Measurements from ENCODE around the gene SMNDC1.
"Not testable (repeated sequence)": the region's sequence is repeated elsewhere in the genome, so short reads cannot be mapped to it uniquely, and the experiment has no call there.

SMNDC1 gene

DNA sequence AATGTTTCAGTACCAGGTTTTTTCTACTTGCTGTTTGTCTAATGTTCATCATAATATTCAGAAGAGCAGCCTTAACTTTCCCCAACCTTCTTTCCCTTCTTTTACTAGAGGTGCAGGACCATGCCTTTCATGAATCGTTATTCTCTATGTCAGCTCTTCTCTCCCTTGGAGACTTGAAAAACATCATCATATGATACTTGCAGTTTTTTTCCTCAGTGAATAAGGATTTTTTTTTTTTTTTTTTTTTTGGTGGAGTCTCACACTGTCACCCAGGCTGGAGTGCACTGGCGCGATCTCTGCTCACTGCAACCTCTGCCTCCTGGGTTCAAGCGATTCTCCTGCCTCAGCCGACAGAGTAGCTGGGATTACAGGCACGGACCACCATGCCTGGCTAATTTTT, 30.1 kb downstream of the SMNDC1 start:
- H3K27me3 ChIP-seq (ENCODE audit: low read depth, low read length), result peaks cover 64% of the 10 kb centered on the region
- TF ChIP-seq, protein P1, sequence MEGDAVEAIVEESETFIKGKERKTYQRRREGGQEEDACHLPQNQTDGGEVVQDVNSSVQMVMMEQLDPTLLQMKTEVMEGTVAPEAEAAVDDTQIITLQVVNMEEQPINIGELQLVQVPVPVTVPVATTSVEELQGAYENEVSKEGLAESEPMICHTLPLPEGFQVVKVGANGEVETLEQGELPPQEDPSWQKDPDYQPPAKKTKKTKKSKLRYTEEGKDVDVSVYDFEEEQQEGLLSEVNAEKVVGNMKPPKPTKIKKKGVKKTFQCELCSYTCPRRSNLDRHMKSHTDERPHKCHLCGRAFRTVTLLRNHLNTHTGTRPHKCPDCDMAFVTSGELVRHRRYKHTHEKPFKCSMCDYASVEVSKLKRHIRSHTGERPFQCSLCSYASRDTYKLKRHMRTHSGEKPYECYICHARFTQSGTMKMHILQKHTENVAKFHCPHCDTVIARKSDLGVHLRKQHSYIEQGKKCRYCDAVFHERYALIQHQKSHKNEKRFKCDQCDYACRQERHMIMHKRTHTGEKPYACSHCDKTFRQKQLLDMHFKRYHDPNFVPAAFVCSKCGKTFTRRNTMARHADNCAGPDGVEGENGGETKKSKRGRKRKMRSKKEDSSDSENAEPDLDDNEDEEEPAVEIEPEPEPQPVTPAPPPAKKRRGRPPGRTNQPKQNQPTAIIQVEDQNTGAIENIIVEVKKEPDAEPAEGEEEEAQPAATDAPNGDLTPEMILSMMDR (IDR thresholded peaks at IDR 0.05; ENCODE audit: low read depth, low read length), result no peak
- TF ChIP-seq EZH2phosphoT487 (IDR thresholded peaks at IDR 0.05; ENCODE audit: low read depth), result no peak
- H3K79me2 ChIP-seq (ENCODE audit: low read length), result no peaks in the 10 kb centered on the region
- H3K9me3 ChIP-seq (ENCODE audit: insufficient read depth, low read length), result no peaks in the 10 kb centered on the region
- peaks cover 51% of the 10 kb centered on the region for H4K20me1 ChIP-seq (ENCODE audit: insufficient read depth, low read length)
- peaks cover 37% of the 10 kb centered on the region for H3K4me1 ChIP-seq (ENCODE audit: low read length)
- H3K4me2 ChIP-seq (ENCODE audit: low read length), result no peak overlapping the region
- H3K4me3 ChIP-seq (ENCODE audit: low read length), result no peak overlapping the region
- H3K9ac ChIP-seq (ENCODE audit: low read length), result no peak overlapping the region
- no peak overlapping the region for H2AFZ ChIP-seq (ENCODE audit: low read depth, low read length)
- H3K27ac ChIP-seq (ENCODE audit: low read length), result no peak overlapping the region
- H3K36me3 ChIP-seq (replicated peaks; ENCODE audit: low read depth, low read length), result no peaks in the 10 kb centered on the region

DNA sequence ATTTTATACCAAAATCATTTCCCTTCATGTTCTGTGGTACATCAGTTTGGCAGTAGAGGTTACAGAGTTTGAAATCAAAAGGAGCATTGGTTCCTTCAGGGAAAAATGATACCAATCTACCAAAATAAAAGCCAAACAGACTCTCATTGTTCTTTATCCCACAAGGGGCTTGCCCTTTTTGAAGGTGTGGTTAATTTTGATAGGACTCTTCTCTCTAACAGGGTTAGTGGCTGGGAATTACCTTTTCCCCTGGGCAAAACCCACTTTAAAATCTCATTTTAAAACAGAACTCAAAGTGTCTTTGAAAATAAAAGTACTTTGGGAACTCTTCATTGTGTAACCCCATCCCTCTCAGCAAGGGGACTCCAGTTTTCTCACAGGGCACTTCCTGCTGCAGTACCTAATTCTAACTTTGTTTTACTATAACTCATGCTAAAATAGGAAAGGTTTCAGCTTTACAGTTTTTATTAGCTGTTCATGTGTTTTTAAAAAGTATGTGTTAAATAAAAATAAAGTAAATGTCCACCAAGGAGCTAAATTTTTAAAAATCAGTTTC, 30.6 kb downstream of the SMNDC1 start:
- H4K20me1 ChIP-seq (ENCODE audit: insufficient read depth, low read length), result peaks cover 55% of the 10 kb centered on the region
- H3K36me3 ChIP-seq (replicated peaks; ENCODE audit: low read depth, low read length), result no peaks in the 10 kb centered on the region
- no peak for TF ChIP-seq EZH2phosphoT487 (IDR thresholded peaks at IDR 0.05; ENCODE audit: low read depth)
- TF ChIP-seq, protein P1 (IDR thresholded peaks at IDR 0.05; ENCODE audit: low read depth, low read length), result no peak
- no peak overlapping the region for H3K27ac ChIP-seq (ENCODE audit: low read length)
- H2AFZ ChIP-seq (ENCODE audit: low read depth, low read length), result no peak overlapping the region
- H3K79me2 ChIP-seq (ENCODE audit: low read length), result no peaks in the 10 kb centered on the region
- no peak overlapping the region for H3K9ac ChIP-seq (ENCODE audit: low read length)
- H3K4me2 ChIP-seq (ENCODE audit: low read length), result no peak overlapping the region
- no peaks in the 10 kb centered on the region for H3K9me3 ChIP-seq (ENCODE audit: insufficient read depth, low read length)
- H3K4me1 ChIP-seq (ENCODE audit: low read length), result peaks cover 36% of the 10 kb centered on the region
- no peak overlapping the region for H3K4me3 ChIP-seq (ENCODE audit: low read length)
- peaks cover 69% of the 10 kb centered on the region for H3K27me3 ChIP-seq (ENCODE audit: low read depth, low read length)

DNA sequence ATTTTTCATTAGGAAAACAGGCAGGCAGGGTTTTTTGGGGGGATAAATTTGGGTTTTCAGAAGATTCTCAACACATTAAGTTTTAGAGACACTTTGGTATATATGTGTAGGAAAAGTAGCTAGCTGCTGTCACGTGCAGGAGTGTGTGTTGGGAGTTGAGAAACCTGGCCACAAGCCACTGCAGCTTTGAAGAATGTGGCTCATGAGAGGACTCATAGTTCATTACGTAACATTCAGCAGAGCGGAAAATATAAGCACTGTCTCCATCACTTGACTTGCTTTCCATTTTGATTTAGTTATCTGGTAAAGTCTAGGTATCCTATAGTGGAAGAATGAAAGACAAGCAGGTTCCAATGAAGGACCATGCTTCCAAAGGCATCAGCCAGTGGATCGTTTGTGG, 31.2 kb downstream of the SMNDC1 start:
- H3K4me2 ChIP-seq (ENCODE audit: low read length), result peak overlapping the region; percentile 52; the same call in 1 of the 2 replicates
- H3K9ac ChIP-seq (ENCODE audit: low read length), result no peak overlapping the region
- no peak overlapping the region for H3K27ac ChIP-seq (ENCODE audit: low read length)
- peaks cover 52% of the 10 kb centered on the region for H4K20me1 ChIP-seq (ENCODE audit: insufficient read depth, low read length)
- peaks cover 69% of the 10 kb centered on the region for H3K27me3 ChIP-seq (ENCODE audit: low read depth, low read length)
- no peaks in the 10 kb centered on the region for H3K9me3 ChIP-seq (ENCODE audit: insufficient read depth, low read length)
- no peaks in the 10 kb centered on the region for H3K36me3 ChIP-seq (replicated peaks; ENCODE audit: low read depth, low read length)
- H2AFZ ChIP-seq (ENCODE audit: low read depth, low read length), result no peak overlapping the region
- TF ChIP-seq EZH2phosphoT487 (IDR thresholded peaks at IDR 0.05; ENCODE audit: low read depth), result no peak
- TF ChIP-seq, protein P1 (IDR thresholded peaks at IDR 0.05; ENCODE audit: low read depth, low read length), result no peak
- no peaks in the 10 kb centered on the region for H3K79me2 ChIP-seq (ENCODE audit: low read length)
- H3K4me3 ChIP-seq (ENCODE audit: low read length), result 0 out of 2 replicates have a peak overlapping the region, but pooled peaks have one; percentile 24
- peaks cover 29% of the 10 kb centered on the region for H3K4me1 ChIP-seq (ENCODE audit: low read length)

DNA sequence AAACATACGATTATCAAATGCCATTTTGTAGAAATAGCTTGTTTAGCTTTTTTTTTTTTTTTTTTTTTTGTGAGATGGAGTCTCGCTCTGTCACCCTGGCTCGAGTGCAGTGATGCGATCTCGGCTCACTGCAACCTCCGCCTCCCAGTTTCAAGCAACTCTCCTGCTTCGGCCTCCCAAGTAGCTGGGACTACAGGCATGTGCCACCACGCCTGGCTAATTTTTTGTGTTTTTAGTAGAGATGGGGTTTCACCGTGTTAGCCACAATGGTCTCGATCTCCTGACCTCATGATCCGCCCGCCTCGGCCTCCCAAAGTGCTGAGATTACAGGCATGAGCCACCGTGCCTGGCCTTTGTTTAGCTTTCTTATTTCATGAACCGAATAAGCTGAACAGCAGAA, 31.7 kb downstream of the SMNDC1 start:
- not testable (repeated sequence) for H3K27ac ChIP-seq (ENCODE audit: low read length); H3K79me2 ChIP-seq (ENCODE audit: low read length); H3K36me3 ChIP-seq (replicated peaks; ENCODE audit: low read depth, low read length); H2AFZ ChIP-seq (ENCODE audit: low read depth, low read length); H3K9ac ChIP-seq (ENCODE audit: low read length); H3K9me3 ChIP-seq (ENCODE audit: insufficient read depth, low read length)
- peaks cover 47% of the 10 kb centered on the region for H4K20me1 ChIP-seq (ENCODE audit: insufficient read depth, low read length)
- peak overlapping the region; percentile 52 for H3K4me2 ChIP-seq (ENCODE audit: low read length)
- H3K4me1 ChIP-seq (ENCODE audit: low read length), result peaks cover 24% of the 10 kb centered on the region
- peak overlapping the region; percentile 24; the same call in 1 of the 2 replicates for H3K4me3 ChIP-seq (ENCODE audit: low read length)
- peaks cover 69% of the 10 kb centered on the region for H3K27me3 ChIP-seq (ENCODE audit: low read depth, low read length)

All from OCI-LY3 (cell line).